WTC11 (cell line): ENCODE measurements around the gene AIG1. TPM values are rescaled to one million over a fixed set of nuclear protein-coding genes. Genes with fewer than 3 reads are reported as not detected.

Source experiments
- ATAC-seq: fragments of 200-7000 bp; cut with Tn5 transposase; 2 replicates; pipeline ENCODE4 v1.10.0; 2021; ENCODE audit warnings: mild to moderate bottlenecking, moderate library complexity
- CTCF ChIA-PET: fragments of 300-600 bp; sonication (Branson Sonifier 250); formaldehyde crosslinking; loops from one replicate; lab custom pipeline; 2021; ENCODE audit warnings: antibody characterized with exemption; lab: Charles Lee
- POLR2A ChIA-PET: fragments of 350-600 bp; sonication (Branson Sonifier 250); formaldehyde crosslinking; loops from one replicate; lab custom pipeline; 2021; ENCODE audit warnings: antibody characterized with exemption; lab: Charles Lee
- DNase-seq: peaks from one replicate; pipeline ENCODE4 v3.0.0; 2021; ENCODE audit warnings: low spot score
- H3K27ac Mint-ChIP-seq: 2 replicates; pipeline ENCODE4 v1.8.0; 2021; ENCODE audit warnings: mixed read lengths
- H3K27me3 Mint-ChIP-seq: 2 replicates; pipeline ENCODE4 v1.8.0; 2021; ENCODE audit warnings: low read depth, mild to moderate bottlenecking, moderate library complexity, mixed read lengths
- H3K36me3 Mint-ChIP-seq: 2 replicates; pipeline ENCODE4 v1.8.0; 2021; ENCODE audit warnings: mixed read lengths
- H3K4me1 Mint-ChIP-seq: 2 replicates; pipeline ENCODE4 v1.8.0; 2022; ENCODE audit warnings: mixed read lengths
- H3K4me3 Mint-ChIP-seq: 2 replicates; pipeline ENCODE4 v1.8.0; 2021; ENCODE audit warnings: mild to moderate bottlenecking, moderate library complexity, mixed read lengths
- H3K9me3 Mint-ChIP-seq: 2 replicates; pipeline ENCODE4 v1.8.0; 2021; ENCODE audit warnings: mixed read lengths
- FOXK1 ChIP-seq: sonication (generic); formaldehyde crosslinking; IDR thresholded peaks from 2 replicates; pipeline ENCODE4 v1.8.0; 2022; ENCODE audit warnings: mild to moderate bottlenecking, moderate library complexity, missing genetic modification reagents
- FOXP1 ChIP-seq: sonication (generic); formaldehyde crosslinking; IDR thresholded peaks from 2 replicates; pipeline ENCODE4 v1.8.0; 2022; ENCODE audit warnings: missing genetic modification reagents, mild to moderate bottlenecking, moderate library complexity, borderline replicate concordance
- GRHL2 ChIP-seq: fragments of 250-450 bp; sonication (Bioruptor Pico); IDR thresholded peaks from 2 replicates; pipeline ENCODE4 v1.8.0; 2022; ENCODE audit warnings: mild to moderate bottlenecking, moderate library complexity; ENCODE audit not compliant: insufficient replicate concordance, severe bottlenecking
- GTF2I ChIP-seq: fragments of 250-450 bp; sonication (Bioruptor Pico); conservative IDR thresholded peaks from 2 replicates; pipeline ENCODE4 v1.4.0; 2021; ENCODE audit warnings: mild to moderate bottlenecking
- NFATC4 ChIP-seq: fragments of 250-450 bp; sonication (Bioruptor Pico); IDR thresholded peaks from 2 replicates; pipeline ENCODE4 v1.9.0; 2021; ENCODE audit warnings: mild to moderate bottlenecking
- NR1H2 ChIP-seq: sonication (generic); formaldehyde crosslinking; IDR thresholded peaks from 2 replicates; pipeline ENCODE4 v1.9.0; 2021; ENCODE audit warnings: mild to moderate bottlenecking, moderate library complexity, missing genetic modification reagents
- OVOL2 ChIP-seq: fragments of 250-450 bp; sonication (Bioruptor Pico); IDR thresholded peaks from 2 replicates; pipeline ENCODE4 v1.9.0; 2021; ENCODE audit warnings: mild to moderate bottlenecking, borderline replicate concordance
- TCF7 ChIP-seq: sonication (generic); formaldehyde crosslinking; IDR thresholded peaks from 2 replicates; pipeline ENCODE4 v1.8.0; 2022; ENCODE audit warnings: mild to moderate bottlenecking, low read depth, missing genetic modification reagents, moderate library complexity
- ZNF121 ChIP-seq: sonication (generic); formaldehyde crosslinking; IDR thresholded peaks from 2 replicates; pipeline ENCODE4 v1.8.0; 2023; ENCODE audit warnings: missing genetic modification reagents
- ZNF219 ChIP-seq: sonication (generic); formaldehyde crosslinking; IDR thresholded peaks from 2 replicates; pipeline ENCODE4 v1.8.0; 2023; ENCODE audit warnings: missing genetic modification reagents, mild to moderate bottlenecking, borderline replicate concordance
- ZNF396 ChIP-seq: fragments of 250-450 bp; sonication (Bioruptor Pico); IDR thresholded peaks from 2 replicates; pipeline ENCODE4 v1.8.0; 2021; ENCODE audit warnings: mild to moderate bottlenecking, moderate library complexity, borderline replicate concordance
- ZNF423 ChIP-seq: fragments of 250-450 bp; sonication (Bioruptor Pico); IDR thresholded peaks from 2 replicates; pipeline ENCODE4 v2.1.2; 2022; ENCODE audit warnings: mild to moderate bottlenecking, moderate library complexity
- total RNA-seq: library from RNA; stranded (reverse); gene quantifications from 3 replicates; pipeline ENCODE4 v1.2.3, GENCODE V29; 2021
- TF ChIP-seq, protein P1 (sequence below): sonication (generic); formaldehyde crosslinking; IDR thresholded peaks from 2 replicates; pipeline ENCODE4 v1.8.1; 2023; ENCODE audit warnings: mild to moderate bottlenecking, missing genetic modification reagents
- TF ChIP-seq, protein P2 (sequence below): fragments of 250-450 bp; sonication (Bioruptor Pico); IDR thresholded peaks from 2 replicates; pipeline ENCODE4 v1.8.0; 2021; ENCODE audit warnings: mild to moderate bottlenecking
- TF ChIP-seq, protein P3 (sequence below): sonication (generic); formaldehyde crosslinking; IDR thresholded peaks from 2 replicates; pipeline ENCODE4 v1.8.1; 2023; ENCODE audit warnings: mild to moderate bottlenecking, moderate library complexity, missing genetic modification reagents
- TF ChIP-seq, protein P4 (sequence below): sonication (generic); formaldehyde crosslinking; IDR thresholded peaks from 2 replicates; pipeline ENCODE4 v1.8.0; 2023; ENCODE audit warnings: missing genetic modification reagents
- TF ChIP-seq, protein P5 (sequence below): sonication (generic); formaldehyde crosslinking; IDR thresholded peaks from 2 replicates; pipeline ENCODE4 v1.8.1; 2022; ENCODE audit warnings: low read depth, mild to moderate bottlenecking, moderate library complexity, missing genetic modification reagents, borderline replicate concordance
- TF ChIP-seq, protein P6 (sequence below): sonication (generic); formaldehyde crosslinking; IDR thresholded peaks from 2 replicates; pipeline ENCODE4 v1.8.1; 2023; ENCODE audit warnings: mild to moderate bottlenecking, missing genetic modification reagents, moderate library complexity
- TF ChIP-seq, protein P7 (sequence below): fragments of 200-600 bp; IDR thresholded peaks from 2 replicates; pipeline ENCODE4 v1.8.0; 2022; ENCODE audit warnings: antibody characterized with exemption
- TF ChIP-seq, protein P8 (sequence below): sonication (generic); formaldehyde crosslinking; IDR thresholded peaks from 2 replicates; pipeline ENCODE4 v1.8.1; 2022; ENCODE audit warnings: mild to moderate bottlenecking, missing genetic modification reagents, moderate library complexity, borderline replicate concordance

Gene AIG1
- total RNA-seq, 1 experiment from 2014 or later, result 38.8 TPM

DNA sequence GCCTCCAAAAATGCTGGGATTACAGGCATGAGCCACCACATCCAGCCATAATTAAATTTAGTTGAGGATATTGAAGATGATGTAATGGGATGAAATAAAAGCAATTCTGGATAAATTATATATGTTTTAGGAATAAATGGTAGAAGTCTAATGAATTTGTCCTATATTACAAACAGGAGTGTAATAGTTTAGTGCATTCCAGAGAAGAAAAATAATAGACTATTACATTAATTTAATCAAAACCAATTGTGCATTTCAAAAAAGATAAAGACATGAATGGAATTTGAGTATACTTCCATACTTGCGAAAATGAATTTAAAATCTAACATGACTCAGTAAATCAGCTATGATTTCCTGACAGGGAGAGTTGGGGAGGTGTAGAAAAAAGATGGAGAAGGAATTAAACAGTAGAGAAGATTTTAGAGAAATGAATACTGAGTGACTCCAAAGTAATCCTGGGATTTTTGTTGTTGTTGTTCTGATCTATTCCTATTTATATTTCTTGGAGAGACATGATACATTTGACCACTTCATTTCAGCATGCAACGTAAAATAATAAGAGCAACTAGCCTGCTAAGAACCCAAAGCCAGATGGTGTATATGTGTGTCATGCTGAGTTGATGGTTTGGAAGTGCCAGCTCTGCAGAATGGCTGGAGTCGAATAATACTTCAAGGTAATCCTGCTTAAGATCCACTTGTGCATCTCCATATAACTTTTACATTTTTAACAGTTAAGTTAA, 67.4 kb downstream of the AIG1 start:
- H3K9me3 Mint-ChIP-seq, result peaks cover 12% of the 10 kb centered on the region
- ATAC-seq, result no peak
- ChIA-PET POLR2A (no interaction called here), CTCF (no interaction called here)
- H3K4me3 Mint-ChIP-seq, result no peak overlapping the region
- no peak for DNase-seq
- no peaks in the 10 kb centered on the region for H3K4me1 Mint-ChIP-seq
- no peaks in the 10 kb centered on the region; the same call in 1 of the 2 replicates for H3K27me3 Mint-ChIP-seq
- TF ChIP-seq, protein P1, sequence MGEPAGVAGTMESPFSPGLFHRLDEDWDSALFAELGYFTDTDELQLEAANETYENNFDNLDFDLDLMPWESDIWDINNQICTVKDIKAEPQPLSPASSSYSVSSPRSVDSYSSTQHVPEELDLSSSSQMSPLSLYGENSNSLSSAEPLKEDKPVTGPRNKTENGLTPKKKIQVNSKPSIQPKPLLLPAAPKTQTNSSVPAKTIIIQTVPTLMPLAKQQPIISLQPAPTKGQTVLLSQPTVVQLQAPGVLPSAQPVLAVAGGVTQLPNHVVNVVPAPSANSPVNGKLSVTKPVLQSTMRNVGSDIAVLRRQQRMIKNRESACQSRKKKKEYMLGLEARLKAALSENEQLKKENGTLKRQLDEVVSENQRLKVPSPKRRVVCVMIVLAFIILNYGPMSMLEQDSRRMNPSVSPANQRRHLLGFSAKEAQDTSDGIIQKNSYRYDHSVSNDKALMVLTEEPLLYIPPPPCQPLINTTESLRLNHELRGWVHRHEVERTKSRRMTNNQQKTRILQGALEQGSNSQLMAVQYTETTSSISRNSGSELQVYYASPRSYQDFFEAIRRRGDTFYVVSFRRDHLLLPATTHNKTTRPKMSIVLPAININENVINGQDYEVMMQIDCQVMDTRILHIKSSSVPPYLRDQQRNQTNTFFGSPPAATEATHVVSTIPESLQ (CRISPR knock-in tag), result no peak
- no peak for TF ChIP-seq FOXP1 (CRISPR knock-in tag)
- TF ChIP-seq, protein P2, sequence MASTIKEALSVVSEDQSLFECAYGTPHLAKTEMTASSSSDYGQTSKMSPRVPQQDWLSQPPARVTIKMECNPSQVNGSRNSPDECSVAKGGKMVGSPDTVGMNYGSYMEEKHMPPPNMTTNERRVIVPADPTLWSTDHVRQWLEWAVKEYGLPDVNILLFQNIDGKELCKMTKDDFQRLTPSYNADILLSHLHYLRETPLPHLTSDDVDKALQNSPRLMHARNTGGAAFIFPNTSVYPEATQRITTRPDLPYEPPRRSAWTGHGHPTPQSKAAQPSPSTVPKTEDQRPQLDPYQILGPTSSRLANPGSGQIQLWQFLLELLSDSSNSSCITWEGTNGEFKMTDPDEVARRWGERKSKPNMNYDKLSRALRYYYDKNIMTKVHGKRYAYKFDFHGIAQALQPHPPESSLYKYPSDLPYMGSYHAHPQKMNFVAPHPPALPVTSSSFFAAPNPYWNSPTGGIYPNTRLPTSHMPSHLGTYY, result no peak
- TF ChIP-seq NR1H2 (CRISPR knock-in tag), result no peak
- TF ChIP-seq GRHL2 (CRISPR knock-in tag), result no peak
- TF ChIP-seq, protein P3, sequence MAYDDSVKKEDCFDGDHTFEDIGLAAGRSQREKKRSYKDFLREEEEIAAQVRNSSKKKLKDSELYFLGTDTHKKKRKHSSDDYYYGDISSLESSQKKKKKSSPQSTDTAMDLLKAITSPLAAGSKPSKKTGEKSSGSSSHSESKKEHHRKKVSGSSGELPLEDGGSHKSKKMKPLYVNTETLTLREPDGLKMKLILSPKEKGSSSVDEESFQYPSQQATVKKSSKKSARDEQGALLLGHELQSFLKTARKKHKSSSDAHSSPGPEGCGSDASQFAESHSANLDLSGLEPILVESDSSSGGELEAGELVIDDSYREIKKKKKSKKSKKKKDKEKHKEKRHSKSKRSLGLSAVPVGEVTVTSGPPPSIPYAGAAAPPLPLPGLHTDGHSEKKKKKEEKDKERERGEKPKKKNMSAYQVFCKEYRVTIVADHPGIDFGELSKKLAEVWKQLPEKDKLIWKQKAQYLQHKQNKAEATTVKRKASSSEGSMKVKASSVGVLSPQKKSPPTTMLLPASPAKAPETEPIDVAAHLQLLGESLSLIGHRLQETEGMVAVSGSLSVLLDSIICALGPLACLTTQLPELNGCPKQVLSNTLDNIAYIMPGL, result no peak
- TF ChIP-seq ZNF396 (CRISPR knock-in tag), result no peak
- TF ChIP-seq TCF7, result no peak
- TF ChIP-seq FOXK1, result no peak
- TF ChIP-seq, protein P4, sequence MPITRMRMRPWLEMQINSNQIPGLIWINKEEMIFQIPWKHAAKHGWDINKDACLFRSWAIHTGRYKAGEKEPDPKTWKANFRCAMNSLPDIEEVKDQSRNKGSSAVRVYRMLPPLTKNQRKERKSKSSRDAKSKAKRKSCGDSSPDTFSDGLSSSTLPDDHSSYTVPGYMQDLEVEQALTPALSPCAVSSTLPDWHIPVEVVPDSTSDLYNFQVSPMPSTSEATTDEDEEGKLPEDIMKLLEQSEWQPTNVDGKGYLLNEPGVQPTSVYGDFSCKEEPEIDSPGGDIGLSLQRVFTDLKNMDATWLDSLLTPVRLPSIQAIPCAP (CRISPR knock-in tag), result no peak
- TF ChIP-seq, protein P5, sequence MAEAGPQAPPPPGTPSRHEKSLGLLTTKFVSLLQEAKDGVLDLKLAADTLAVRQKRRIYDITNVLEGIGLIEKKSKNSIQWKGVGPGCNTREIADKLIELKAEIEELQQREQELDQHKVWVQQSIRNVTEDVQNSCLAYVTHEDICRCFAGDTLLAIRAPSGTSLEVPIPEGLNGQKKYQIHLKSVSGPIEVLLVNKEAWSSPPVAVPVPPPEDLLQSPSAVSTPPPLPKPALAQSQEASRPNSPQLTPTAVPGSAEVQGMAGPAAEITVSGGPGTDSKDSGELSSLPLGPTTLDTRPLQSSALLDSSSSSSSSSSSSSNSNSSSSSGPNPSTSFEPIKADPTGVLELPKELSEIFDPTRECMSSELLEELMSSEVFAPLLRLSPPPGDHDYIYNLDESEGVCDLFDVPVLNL (CRISPR knock-in tag), result no peak
- TF ChIP-seq, protein P6, sequence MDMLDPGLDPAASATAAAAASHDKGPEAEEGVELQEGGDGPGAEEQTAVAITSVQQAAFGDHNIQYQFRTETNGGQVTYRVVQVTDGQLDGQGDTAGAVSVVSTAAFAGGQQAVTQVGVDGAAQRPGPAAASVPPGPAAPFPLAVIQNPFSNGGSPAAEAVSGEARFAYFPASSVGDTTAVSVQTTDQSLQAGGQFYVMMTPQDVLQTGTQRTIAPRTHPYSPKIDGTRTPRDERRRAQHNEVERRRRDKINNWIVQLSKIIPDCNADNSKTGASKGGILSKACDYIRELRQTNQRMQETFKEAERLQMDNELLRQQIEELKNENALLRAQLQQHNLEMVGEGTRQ (CRISPR knock-in tag), result no peak
- TF ChIP-seq OVOL2, result no peak
- TF ChIP-seq, all 79 proteins: peak for 0
- Mint-ChIP-seq H3K27ac (no peak overlapping the region), H3K36me3 (peaks cover 30% of the 10 kb centered on the region)

DNA sequence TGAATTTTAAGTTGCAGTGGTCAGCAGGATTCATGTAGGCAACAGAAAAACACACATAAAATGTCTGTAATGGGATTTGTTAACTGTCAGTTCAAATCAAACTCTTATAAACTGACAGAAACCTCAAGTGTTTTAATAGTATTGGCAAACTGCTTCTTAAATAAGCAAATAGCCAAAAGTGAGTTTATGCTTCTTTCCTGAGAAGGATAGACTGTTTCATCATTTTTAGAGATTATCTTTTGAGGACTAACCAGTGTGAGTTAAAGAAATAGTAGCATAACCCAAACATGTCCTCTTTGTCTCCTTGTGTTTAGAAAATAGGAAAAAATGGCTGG, 68.0 kb downstream of the AIG1 start:
- ATAC-seq (no peak), DNase-seq (no peak)
- TF ChIP-seq, protein P7, sequence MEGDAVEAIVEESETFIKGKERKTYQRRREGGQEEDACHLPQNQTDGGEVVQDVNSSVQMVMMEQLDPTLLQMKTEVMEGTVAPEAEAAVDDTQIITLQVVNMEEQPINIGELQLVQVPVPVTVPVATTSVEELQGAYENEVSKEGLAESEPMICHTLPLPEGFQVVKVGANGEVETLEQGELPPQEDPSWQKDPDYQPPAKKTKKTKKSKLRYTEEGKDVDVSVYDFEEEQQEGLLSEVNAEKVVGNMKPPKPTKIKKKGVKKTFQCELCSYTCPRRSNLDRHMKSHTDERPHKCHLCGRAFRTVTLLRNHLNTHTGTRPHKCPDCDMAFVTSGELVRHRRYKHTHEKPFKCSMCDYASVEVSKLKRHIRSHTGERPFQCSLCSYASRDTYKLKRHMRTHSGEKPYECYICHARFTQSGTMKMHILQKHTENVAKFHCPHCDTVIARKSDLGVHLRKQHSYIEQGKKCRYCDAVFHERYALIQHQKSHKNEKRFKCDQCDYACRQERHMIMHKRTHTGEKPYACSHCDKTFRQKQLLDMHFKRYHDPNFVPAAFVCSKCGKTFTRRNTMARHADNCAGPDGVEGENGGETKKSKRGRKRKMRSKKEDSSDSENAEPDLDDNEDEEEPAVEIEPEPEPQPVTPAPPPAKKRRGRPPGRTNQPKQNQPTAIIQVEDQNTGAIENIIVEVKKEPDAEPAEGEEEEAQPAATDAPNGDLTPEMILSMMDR, result no peak
- TF ChIP-seq, protein P8, sequence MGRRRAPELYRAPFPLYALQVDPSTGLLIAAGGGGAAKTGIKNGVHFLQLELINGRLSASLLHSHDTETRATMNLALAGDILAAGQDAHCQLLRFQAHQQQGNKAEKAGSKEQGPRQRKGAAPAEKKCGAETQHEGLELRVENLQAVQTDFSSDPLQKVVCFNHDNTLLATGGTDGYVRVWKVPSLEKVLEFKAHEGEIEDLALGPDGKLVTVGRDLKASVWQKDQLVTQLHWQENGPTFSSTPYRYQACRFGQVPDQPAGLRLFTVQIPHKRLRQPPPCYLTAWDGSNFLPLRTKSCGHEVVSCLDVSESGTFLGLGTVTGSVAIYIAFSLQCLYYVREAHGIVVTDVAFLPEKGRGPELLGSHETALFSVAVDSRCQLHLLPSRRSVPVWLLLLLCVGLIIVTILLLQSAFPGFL (CRISPR knock-in tag), result no peak
- TF ChIP-seq ZNF423 (CRISPR knock-in tag), result no peak
- no peak for TF ChIP-seq ZNF121 (CRISPR knock-in tag)
- no peak for TF ChIP-seq ZNF219 (CRISPR knock-in tag)
- no peak for TF ChIP-seq NFATC4 (CRISPR knock-in tag)
- TF ChIP-seq GTF2I (CRISPR knock-in tag), result no peak
- peaks cover 12% of the 10 kb centered on the region for H3K9me3 Mint-ChIP-seq
- no peak overlapping the region for H3K4me3 Mint-ChIP-seq
- H3K4me1 Mint-ChIP-seq, result no peaks in the 10 kb centered on the region
- H3K27me3 Mint-ChIP-seq, result no peaks in the 10 kb centered on the region; the same call in 1 of the 2 replicates
- CTCF ChIA-PET, result no interaction called here
- POLR2A ChIA-PET, result no interaction called here
- peaks cover 30% of the 10 kb centered on the region for H3K36me3 Mint-ChIP-seq
- H3K27ac Mint-ChIP-seq, result no peak overlapping the region
